Measurements from ENCODE around the gene TCL1B.

- TF ChIP-seq POLR2A (IDR thresholded peaks at IDR 0.05; ENCODE audit: low read depth, low read length) (no peak), TAF1 (IDR thresholded peaks at IDR 0.05; ENCODE audit: low read depth, low read length) (no peak)
Measured at GRCh38 chr14:95644981-95645380, 41.2 kb upstream of the TCL1B start.

Measured in GM12891 (cell line).